Measurements from ENCODE around the gene RAD23A. TPM values are rescaled to one million over a fixed set of nuclear protein-coding genes. Genes with fewer than 3 reads are reported as not detected.

RAD23A gene
- total RNA-seq, 2 donors from 2014 or later, result 113 to 145 TPM

DNA sequence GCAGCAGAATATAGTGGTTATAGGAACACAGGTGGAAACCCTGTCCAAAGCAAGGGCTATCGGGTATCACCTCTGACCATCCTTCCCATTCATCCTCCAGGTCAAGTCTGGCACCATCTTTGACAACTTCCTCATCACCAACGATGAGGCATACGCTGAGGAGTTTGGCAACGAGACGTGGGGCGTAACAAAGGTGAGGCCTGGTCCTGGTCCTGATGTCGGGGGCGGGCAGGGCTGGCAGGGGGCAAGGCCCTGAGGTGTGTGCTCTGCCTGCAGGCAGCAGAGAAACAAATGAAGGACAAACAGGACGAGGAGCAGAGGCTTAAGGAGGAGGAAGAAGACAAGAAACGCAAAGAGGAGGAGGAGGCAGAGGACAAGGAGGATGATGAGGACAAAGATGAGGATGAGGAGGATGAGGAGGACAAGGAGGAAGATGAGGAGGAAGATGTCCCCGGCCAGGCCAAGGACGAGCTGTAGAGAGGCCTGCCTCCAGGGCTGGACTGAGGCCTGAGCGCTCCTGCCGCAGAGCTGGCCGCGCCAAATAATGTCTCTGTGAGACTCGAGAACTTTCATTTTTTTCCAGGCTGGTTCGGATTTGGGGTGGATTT, 2.1 kb upstream of the RAD23A start:
- no peak for TF ChIP-seq POLR2A (IDR thresholded peaks at IDR 0.05)
- TF ChIP-seq, protein P1, sequence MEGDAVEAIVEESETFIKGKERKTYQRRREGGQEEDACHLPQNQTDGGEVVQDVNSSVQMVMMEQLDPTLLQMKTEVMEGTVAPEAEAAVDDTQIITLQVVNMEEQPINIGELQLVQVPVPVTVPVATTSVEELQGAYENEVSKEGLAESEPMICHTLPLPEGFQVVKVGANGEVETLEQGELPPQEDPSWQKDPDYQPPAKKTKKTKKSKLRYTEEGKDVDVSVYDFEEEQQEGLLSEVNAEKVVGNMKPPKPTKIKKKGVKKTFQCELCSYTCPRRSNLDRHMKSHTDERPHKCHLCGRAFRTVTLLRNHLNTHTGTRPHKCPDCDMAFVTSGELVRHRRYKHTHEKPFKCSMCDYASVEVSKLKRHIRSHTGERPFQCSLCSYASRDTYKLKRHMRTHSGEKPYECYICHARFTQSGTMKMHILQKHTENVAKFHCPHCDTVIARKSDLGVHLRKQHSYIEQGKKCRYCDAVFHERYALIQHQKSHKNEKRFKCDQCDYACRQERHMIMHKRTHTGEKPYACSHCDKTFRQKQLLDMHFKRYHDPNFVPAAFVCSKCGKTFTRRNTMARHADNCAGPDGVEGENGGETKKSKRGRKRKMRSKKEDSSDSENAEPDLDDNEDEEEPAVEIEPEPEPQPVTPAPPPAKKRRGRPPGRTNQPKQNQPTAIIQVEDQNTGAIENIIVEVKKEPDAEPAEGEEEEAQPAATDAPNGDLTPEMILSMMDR (IDR thresholded peaks at IDR 0.05), result no peak
- TF ChIP-seq POLR2AphosphoS5 (IDR thresholded peaks at IDR 0.05), result no peak
- Histone ChIP-seq H3K4me1 (replicated peaks) (peaks cover 30% of the 10 kb centered on the region), H3K9me3 (no peaks in the 10 kb centered on the region), H3K36me3 (peaks cover 16 to 22% of the 10 kb centered on the region in 2 donors), H3K27ac (no peak overlapping the region), H3K4me3 (no peak overlapping the region), H3K27me3 (replicated peaks; ENCODE audit: insufficient read depth) (no peaks in the 10 kb centered on the region)
- WGBS, result 79% methylated on average over 18 of the region's 18 CpGs
- intact Hi-C loops (cut with DNase I), result no loop called here
- DNase-seq (ENCODE audit: low spot score), result no peak

DNA sequence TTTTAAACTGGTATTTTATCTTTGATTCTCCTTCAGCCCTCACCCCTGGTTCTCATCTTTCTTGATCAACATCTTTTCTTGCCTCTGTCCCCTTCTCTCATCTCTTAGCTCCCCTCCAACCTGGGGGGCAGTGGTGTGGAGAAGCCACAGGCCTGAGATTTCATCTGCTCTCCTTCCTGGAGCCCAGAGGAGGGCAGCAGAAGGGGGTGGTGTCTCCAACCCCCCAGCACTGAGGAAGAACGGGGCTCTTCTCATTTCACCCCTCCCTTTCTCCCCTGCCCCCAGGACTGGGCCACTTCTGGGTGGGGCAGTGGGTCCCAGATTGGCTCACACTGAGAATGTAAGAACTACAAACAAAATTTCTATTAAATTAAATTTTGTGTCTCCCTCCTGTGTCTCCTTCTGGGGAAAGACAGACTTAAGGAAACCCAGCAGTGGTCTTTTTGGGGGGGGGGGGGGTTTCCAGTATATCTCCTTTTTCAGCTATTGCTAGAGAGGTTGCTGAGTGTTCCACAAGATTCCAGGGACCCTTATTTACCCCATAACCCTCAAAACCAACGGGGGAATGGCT, 1.5 kb upstream of the RAD23A start:
- no peaks in the 10 kb centered on the region for H3K9me3 ChIP-seq
- H3K4me3 ChIP-seq, result no peak overlapping the region
- WGBS, result 60% methylated on average over 2 of the region's 2 CpGs
- H3K4me1 ChIP-seq (replicated peaks), result peaks cover 30% of the 10 kb centered on the region
- TF ChIP-seq POLR2AphosphoS5 (IDR thresholded peaks at IDR 0.05) (no peak), POLR2A (IDR thresholded peaks at IDR 0.05) (no peak)
- TF ChIP-seq, protein P1 (IDR thresholded peaks at IDR 0.05), result no peak
- no peaks in the 10 kb centered on the region for H3K27me3 ChIP-seq (replicated peaks; ENCODE audit: insufficient read depth)
- DNase-seq (ENCODE audit: low spot score), result no peak
- H3K27ac ChIP-seq, result peak overlapping the region in 1 of 2 donors; percentile 91
- intact Hi-C loops (cut with DNase I), result no loop called here
- H3K36me3 ChIP-seq, result peaks cover 22 to 29% of the 10 kb centered on the region in 2 donors

DNA sequence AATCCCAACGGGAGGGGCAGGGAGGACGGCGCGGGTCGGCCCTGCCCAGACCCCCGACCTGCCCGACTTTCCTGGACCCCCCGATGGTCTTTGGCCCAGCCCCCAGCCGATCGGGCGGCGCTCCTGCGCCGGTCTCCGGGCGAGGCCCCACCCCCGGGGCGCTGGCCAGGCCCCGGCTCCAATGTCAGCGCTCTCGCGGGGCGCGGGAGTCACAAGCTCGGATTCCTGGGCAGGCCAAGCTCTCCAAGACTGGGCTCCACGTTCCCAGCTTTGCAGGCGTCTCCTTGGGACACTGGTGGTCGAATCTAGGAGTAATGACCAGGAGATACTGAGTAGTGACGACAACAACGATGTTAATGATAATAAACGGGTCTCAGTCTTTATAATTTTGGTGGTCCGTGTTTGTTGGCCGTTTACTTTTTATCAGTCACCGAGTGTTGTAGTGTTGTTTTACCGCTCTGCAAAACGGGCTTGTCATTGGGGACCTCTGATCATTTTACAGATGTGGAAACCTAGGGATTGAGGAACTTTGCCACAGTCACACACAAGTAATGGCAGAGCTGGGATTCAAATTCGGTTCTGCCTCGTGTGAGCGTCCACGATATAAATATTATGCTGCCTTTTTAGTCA, 545 bp downstream of the RAD23A start:
- peak overlapping the region; percentile 91 to 93 for H3K4me3 ChIP-seq
- peak overlapping the region; percentile 89 to 91 for H3K27ac ChIP-seq
- DNase-seq (ENCODE audit: low spot score), result peak; percentile 50
- H3K9me3 ChIP-seq, result no peaks in the 10 kb centered on the region
- H3K27me3 ChIP-seq (replicated peaks; ENCODE audit: insufficient read depth), result no peaks in the 10 kb centered on the region
- TF ChIP-seq POLR2A (IDR thresholded peaks at IDR 0.05), result no peak
- TF ChIP-seq POLR2AphosphoS5 (IDR thresholded peaks at IDR 0.05), result no peak
- TF ChIP-seq, protein P1 (IDR thresholded peaks at IDR 0.05), result no peak
- intact Hi-C loops (cut with DNase I), result no loop called here
- peaks cover 17 to 19% of the 10 kb centered on the region in 2 donors for H3K36me3 ChIP-seq
- 1% methylated on average over 35 of the region's 40 CpGs for WGBS
- H3K4me1 ChIP-seq (replicated peaks), result peaks cover 15% of the 10 kb centered on the region

DNA sequence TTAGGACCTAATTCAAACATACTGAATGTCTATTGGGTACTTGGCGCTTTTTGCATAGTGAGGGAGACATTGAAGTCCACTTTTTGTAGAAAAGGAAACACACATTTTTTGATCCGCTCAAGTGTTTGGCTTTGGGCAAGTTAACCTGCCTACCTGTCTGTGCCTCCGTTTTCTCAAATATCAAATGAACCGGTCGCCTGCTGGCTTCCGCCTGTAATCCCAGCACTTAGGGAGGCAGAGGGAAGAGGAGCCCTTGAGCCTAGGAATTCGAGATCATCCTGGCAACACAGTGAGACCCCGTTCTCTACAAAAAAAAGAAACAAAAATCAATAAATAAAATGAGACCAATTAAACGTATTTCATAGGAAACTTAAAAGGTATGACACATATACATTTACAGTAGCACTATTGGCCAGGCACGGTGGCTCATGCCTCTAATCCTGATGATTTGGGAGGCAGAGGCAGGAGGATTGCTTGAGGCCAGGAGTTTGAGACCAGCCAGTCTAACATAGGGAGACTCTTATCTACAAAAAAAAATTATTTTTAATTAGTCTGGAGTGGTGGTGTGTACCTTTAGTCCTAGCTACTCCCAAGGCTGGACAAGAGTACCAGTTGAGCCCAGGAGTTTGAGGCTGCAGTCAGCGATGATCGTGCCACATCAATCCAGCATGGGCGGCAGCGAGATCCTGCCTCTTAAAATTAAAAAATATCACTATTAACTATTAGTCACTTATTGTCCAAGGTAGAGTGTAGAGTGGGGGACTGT, 1.3 kb downstream of the RAD23A start:
- TF ChIP-seq POLR2AphosphoS5 (IDR thresholded peaks at IDR 0.05), result no peak
- TF ChIP-seq, protein P1 (IDR thresholded peaks at IDR 0.05), result no peak
- TF ChIP-seq POLR2A (IDR thresholded peaks at IDR 0.05), result no peak
- Histone ChIP-seq H3K27me3 (replicated peaks; ENCODE audit: insufficient read depth) (no peaks in the 10 kb centered on the region), H3K27ac (peak overlapping the region; percentile 89 to 91), H3K36me3 (peaks cover 17 to 18% of the 10 kb centered on the region in 2 donors), H3K4me1 (replicated peaks) (peaks cover 13% of the 10 kb centered on the region), H3K4me3 (peak overlapping the region; percentile 91 to 93), H3K9me3 (no peaks in the 10 kb centered on the region)
- intact Hi-C loops (cut with DNase I), result no loop called here
- DNase-seq (ENCODE audit: low spot score), result no peak
- 51% methylated on average over 14 of the region's 14 CpGs for WGBS

Data from prostate gland (tissue), 2 donors.